Left colon (tissue), 2 donors: ENCODE data around the gene ARAP3. TPM values are rescaled to one million over a fixed set of nuclear protein-coding genes. Genes with fewer than 3 reads are reported as not detected.

Source experiments
- ATAC-seq: fragments of 200-7000 bp; cut with Tn5 transposase; one replicate; pipeline ENCODE4 v1.9.1; 2020; ENCODE audit warnings: mild to moderate bottlenecking, moderate library complexity
- DNase-seq, 2 donors: peaks; one replicate each; pipeline ENCODE4 v3.0.0-alpha.2; 2020
- intact Hi-C, 2 donors: fragments of 100-400 bp; cut with DNase I in 1 of 2; cut with micrococcal nuclease in 1 of 2; formaldehyde crosslinking; loops; one replicate each; pipeline versions ENCODE4 v1.11.2 to v1.14.0; 2022; cut with DNase I, micrococcal nuclease
- total RNA-seq, 2 donors: library from RNA; stranded (reverse); fragmentation: NEBNext Ultra II Directional; extraction: Animal tissue kit (Norgen Biotek cat#: 25700); gene quantifications; one replicate each; pipeline ENCODE4 v1.2.1, GENCODE V29; 2021
- donor health status: DM: no; HTN: no; CAD: no.
- donor health status: DM: yes; HTN: yes; CAD: no.

The ARAP3 gene
- total RNA-seq, 2 donors from 2014 or later: 5.3 to 7.1 TPM

DNA sequence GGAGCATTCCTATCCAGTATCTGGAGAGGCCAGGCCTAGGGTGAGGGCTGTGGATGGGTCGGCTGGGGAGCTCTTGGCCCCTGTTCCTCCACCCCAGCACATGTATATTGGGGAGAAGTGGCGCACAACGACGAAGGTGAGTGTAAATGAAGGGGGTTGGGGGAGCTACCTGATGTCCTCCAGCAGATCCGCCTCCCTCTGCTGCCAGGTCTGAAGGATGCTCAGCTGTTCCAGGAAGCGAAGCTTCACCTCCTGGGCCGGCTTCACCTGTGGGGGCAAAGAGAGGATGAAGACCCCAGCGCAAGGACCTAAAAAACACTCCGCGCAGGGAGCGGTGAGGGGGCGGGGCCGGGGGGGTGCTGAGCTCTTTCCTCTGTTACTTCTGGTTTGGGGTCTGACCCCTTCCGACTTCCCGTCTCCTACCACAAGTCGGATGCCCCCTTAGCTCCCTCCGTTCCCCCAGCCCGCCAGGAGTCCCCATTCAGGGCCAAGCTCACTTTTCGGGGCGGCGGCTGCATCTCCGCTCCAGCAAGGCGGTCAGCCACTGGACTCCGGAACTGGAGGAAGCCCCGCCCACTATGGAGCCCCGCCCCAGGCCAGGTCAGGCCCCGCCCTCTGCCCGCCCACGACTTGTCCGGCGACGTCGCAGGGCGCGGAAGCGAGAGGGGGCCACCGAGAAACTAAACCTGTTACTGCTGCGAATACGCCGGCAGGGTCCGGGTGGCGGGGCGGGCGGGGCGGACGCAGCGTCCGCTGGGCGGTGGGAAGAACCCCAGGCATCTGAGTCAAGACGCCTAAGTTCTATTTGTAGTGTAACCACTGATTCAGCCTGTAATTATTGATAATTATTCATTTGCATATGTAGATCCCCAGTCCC lies 30.9 kb downstream of the ARAP3 start, which contains the start of gene FCHSD1:
TSS of gene FCHSD1 (minus strand) at position 568 of the 877 bp plus-strand sequence. CDS start at position 518, 50 bp downstream.
- peak; percentile 89 to 94 for DNase-seq
- ATAC-seq: peak; percentile 99
- intact Hi-C loops: no loop called here

DNA sequence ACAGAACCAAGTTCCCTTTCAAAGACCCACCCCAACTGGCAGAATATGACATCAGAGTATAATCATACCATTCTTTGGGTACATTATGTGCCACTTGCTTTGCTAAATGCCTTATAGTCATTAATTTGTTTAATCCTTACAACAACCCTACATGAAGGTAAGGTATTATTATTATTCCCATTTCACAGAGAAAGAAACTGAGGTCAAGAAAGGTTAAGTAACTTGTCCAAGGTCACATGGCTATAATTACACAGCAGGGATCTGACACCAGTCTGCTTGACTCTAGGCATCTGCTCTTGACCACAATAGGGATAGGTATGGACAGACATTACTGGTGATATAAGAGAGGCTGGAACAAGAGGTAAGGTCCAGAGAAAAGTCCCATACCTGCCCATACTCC lies 32.1 kb downstream of the ARAP3 start:
- ATAC-seq (no peak), DNase-seq (no peak)
- intact Hi-C loops: no loop called here

DNA sequence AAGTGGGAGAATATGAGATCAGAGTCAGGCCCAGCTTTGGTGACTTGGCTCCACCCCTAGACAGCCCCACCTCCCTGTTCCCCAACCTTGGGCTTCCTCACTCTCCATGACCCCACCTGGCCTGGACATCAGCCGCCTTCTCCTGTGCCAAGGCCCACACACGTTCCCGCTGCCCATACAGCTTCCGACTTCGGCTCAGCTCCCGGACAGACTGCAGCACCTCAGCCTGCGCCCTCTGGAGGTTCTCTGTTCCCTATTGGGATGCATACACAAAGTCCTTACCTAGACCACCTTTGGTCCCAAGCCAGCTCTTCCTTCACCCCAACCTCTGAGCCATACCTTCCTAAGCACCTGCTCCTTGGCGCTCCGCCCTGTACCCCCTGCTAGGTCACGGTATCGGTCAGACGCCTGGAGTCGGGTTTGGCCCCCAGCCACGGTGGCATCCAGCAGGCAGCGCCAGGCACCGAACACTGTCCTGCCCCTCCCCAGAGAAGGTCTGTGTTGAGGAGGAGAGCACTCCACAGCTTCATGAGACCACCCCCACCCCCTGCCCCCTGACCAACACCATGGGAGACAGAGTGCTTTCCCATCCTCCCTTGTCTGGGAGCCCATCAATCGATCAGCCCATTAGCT lies 32.9 kb downstream of the ARAP3 start:
- DNase-seq (no peak), ATAC-seq (no peak)
- intact Hi-C loops: no loop called here

DNA sequence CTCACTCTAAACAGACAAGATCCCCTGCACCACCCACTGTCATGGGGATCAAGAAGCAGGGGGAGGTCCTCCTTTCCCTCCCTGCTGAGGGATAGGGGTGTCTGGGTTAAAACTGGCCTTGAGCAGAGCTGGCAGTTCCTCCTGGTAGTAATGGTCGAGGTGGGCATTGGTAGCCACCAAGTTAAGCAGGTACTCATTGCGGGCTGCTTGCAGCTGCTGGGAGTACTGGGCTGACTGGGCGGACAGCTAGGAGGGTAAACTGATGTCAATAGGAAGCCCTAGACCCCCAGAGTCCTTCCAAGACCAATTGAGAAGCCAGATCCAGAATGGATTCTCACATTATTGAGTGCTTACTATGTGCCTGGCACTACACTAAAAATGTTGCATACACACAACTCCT lies 34.2 kb downstream of the ARAP3 start:
- DNase-seq: no peak
- intact Hi-C loops: no loop called here
- ATAC-seq: no peak

DNA sequence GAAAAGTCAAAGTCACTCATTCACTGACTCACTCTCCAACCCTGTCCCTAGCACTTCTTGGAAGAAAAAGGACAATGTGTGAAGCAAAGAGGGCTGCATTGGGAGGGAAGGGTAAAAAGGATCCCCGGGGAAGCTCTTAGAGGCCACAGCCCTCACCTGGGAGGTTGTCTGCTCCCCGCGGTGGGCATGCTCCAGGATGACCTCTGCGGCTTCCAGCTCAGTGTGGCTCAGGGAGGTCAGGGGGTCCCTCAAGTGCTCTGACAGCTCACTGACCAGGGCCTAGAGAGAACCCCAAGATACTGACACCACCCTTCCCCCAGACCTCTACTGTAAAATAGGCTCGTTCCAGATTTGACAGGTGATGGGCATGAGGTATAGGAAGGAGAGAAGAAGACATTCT lies 34.8 kb downstream of the ARAP3 start:
- DNase-seq: no peak
- ATAC-seq: no peak
- intact Hi-C loops: no loop called here

DNA sequence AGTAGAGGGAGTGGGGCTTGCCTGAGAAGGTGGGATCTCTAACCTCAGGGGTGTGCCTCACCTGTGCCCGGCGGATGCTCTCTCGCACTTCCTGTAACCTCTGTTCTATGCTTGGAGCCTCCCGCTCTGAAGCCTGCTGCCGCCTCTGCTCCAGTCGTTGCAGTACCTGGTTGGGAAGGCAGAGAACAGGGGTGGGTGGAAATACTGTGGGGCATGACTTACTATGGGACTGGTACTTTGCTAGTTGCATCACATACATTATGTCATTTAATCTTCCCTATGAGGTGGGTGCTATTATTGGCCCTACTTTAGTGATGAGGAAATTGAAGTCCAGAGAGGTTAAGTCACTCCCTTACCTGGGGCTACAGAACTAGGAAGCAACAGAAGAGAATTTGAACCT lies 36.0 kb downstream of the ARAP3 start:
- DNase-seq: no peak
- intact Hi-C loops: no loop called here
- ATAC-seq: no peak

DNA sequence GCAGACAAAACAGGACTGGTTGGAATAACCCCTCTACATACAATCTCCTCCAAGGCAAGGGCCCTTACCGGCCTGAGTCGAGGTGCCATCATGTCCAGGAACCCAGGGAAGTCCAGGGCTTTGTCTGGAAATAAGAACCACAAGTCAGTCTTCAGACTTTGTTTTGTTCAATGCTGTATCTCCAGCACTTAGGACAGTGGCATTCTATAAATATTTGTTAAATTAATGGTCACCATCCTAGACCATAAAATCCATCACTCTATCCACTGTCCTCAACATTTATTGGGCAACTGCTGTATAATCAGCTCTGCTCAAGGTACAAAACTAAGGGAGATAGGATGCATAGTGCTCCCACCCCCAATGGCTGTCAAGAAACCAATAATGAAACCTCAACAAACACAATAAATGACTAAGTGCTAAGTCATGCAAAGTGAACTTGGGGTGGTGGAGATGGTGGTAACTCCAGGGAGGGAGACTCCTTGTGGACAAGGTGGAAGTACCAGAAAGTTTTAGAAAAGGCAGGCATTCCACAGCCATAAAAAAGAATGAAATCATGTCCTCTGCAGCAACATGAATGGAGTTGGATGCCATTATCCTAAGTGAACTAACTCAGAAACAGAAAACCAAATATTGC lies 40.3 kb downstream of the ARAP3 start:
- intact Hi-C loops: no loop called here
- DNase-seq (no peak), ATAC-seq (no peak)

DNA sequence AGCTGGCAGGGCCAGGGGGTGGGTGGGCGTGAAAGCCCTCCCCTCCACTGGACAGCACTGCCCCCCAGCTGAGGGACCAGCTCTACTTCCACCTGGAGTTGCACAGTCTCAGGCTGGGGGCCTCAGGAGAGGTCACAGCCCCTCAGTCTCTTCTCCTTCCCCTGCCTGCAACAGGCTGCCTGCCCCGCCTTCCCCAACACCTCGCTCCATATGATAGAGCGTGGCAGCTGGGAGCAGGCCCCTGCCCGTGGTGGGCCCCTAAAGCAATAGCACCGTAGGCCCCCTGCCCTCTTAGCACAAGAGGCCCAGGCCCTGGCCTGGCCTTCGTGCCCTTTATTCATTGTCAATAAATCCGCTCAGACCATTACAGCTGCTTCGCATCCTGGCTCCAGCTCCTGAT lies 41.3 kb downstream of the ARAP3 start:
- ATAC-seq: no peak
- no peak for DNase-seq
- intact Hi-C loops: no loop called here

DNA sequence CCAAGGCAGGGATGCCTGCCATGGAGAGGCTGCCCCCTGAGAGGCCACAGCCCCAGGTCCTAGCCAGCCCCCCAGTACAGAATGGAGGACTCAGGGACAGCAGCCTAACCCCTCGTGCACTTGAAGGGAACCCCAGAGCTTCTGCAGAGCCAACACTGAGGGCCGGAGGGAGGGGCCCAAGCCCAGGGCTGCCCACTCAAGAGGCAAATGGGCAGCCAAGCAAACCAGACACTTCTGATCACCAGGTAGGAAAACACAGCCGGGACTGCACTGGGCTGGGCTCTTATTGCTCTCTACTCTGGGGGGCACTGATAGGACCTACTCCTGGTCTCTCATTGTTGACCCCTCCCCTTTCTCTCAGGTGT lies 42.0 kb downstream of the ARAP3 start:
- no peak for ATAC-seq
- no peak for DNase-seq
- intact Hi-C loops: no loop called here

DNA sequence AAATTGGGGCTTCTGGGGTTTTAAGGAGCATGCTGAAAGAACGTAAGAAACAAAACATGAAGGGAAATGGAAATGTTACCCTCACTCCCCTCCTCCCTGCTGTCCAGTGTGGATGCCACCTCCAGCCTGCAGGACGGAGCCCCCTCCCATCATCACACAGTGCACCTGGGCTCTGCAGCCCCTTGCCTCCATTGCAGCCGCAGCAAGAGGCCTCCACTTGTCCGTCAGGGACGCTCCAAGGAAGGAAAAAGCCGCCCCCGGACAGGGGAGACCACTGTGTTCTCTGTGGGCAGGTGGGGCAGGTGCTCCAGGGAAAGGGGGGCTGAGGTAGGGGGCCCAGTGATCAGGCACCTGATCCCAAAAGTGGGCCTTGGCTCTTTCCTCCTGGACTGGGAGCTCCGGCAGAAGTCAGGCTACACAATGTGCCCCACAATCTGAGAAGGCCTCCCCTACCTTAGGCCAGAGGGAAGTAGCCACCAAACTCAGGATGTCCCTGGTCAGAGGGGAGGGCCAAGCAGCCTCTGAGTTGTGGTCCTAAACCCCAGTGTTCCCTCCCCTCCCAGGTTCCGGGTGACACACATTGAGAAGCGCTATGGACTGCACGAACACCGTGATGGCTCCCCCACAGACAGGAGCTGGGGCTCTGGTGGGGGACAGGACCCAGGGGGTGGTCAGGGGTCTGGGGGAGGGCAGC lies 42.5 kb downstream of the ARAP3 start:
- intact Hi-C loops: no loop called here
- DNase-seq: no peak
- ATAC-seq: no peak

DNA sequence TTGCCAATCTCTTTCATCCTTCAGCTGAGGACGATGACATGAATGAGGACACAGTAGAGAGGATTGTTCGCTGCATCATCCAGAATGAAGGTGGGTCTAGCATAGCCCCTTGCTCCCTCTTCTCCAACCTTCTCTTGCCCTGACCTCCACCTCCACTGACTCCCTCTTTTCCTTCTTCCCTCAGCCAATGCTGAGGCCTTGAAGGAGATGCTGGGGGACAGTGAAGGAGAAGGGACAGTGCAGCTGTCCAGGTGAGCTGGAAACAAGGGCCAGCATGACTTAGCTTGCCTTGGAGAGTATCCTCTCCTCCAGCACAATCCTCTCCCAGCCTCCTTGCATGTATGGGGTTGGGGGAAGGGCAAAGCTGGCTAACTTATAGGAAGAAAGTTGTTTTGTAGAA lies 43.3 kb downstream of the ARAP3 start:
- intact Hi-C loops: no loop called here
- ATAC-seq (no peak), DNase-seq (no peak)

DNA sequence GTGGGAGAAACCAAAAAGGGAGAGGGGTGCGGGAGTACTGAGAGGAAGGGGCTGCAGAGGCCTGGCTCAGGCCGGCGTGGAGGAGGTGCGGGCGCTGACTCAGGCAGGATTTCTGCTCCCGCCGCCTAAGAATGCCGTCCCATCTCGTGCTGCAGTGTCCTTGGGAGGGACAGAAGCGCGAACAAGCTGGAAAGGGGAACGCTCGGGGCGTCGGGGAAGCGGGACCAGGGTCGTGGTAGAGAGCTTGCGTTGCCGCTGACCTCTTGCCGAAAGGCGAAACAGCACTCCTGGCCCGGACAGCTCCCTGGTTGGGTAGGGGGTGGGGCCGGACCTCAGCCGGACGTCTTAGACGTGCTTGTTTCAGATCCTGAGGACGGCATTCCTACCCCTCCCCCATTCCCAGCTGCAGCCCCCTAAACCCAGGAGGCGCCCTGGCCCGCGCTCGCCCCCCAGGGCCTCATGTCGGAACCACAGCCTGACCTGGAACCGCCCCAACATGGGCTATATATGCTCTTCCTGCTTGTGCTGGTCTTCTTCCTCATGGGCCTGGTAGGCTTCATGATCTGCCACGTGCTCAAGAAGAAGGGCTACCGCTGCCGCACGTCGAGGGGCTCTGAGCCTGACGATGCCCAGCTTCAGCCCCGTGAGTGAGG lies 44.1 kb downstream of the ARAP3 start:
- intact Hi-C loops: no loop called here
- peak; percentile 52 for ATAC-seq
- peak; percentile 73 to 75 for DNase-seq

DNA sequence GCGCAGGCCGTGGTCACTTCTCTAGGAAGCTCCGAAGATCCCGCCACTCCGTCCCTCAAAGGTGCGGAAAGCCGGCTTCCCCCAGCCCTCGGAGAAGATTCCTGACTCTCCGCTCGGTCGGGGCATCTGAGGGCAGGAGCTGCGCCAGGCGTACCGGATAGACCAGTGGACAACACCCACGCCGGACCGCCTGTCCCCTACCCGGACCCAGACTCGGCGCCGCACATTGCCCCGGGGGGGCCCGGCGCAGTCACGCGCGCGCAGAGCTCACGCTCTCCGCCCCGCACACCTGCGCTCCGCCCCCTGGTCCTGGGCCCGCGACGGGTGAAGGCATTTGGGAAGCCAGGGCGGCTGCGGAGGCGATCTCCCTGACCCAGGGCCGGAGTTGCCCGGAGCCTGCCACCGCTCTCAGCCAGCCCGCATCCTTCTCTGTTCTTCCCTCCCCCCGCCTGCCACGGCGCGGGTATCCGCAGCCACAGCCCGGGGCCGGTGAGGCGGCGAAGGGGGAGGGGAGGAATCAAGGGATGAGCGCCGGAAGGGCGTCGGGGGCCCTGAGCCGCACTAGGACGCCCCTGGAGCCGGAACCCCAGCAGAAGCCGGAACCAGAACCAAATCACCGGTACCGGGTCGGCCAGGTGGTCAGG lies 44.8 kb downstream of the ARAP3 start:
- ATAC-seq (peak; percentile 38), DNase-seq (peak in 1 of 2 donors; percentile 61)
- intact Hi-C loops: no loop called here

DNA sequence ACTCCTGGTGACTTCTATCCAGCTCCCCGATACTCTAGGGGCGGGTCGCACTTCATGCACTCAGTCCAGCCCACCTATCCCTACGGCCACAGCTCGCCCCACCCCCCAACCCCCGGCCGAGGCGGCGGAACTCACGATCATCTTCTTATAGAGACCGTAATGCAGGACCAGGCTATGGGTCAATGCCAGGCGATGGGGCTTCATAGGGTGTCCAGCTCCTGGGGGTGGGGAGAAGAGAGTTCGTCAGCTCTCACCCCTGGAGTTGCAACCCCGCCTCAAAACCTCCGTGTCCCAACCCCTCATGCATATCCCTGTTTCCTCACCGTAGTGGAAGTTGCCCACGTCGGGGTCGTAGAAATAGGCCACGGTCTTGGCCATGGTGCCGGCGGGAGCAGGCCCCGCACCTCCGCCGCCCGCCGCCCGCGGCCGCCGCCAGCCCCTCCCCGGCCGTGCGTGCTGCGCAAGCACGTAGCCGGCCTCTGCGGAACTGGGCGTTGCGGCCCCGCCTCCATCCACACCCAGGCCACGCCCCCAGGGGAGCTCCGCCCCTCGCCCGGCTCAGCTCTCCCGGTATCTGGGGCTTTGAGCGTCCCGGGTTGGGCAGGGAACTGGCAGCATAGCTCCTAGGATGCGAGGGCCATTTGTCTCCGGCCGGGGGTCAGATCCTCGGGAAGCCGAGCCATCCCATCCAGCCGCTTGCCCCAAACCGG lies 45.5 kb downstream of the ARAP3 start, which contains the start of the genes HDAC3 and RELL2:
TSS of gene HDAC3 (minus strand) at position 437 of the 710 bp plus-strand sequence. CDS start at position 378, 59 bp downstream.
TSS of gene RELL2 (plus strand) at position 585 of the 710 bp plus-strand sequence. CDS start 1,229 bp downstream, outside the sequence.
- intact Hi-C loops: no loop called here
- ATAC-seq: peak; percentile 95
- peak; percentile 93 to 97 for DNase-seq

DNA sequence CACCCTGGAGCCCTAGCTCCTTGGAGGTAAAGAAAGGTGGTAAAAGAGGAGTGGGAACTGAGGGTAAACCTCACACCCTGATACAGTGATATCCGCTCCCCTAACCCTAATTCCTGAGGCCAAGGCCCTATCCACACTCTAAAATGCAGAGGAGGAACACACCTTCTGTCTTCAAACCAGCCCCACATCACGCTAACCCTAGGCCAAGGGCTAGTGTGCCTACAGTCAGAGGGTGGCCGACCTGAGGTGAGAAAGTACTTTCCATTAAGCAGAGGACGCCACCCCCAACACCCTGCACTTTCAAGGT lies 46.0 kb downstream of the ARAP3 start:
- ATAC-seq (peak; percentile 7), DNase-seq (no peak)
- intact Hi-C loops: no loop called here

DNA sequence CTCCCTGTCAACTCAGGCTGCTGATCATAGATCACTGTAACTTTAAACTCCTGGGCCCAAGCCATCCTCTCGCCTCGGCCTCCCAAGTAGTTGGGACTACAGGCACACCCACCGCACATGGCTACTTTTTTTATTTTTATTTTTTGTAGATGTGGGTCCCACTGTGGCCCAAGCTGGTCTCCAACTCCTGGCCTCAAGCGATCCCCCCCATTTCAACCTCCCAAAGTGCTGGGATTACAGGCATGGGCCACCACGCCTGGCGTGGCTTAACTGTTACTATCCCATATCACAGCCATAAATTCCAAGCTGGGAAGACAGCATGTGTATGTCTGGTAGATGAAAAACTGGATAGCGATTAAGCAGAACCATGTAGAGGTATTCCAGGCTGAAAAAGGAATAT lies 46.4 kb downstream of the ARAP3 start:
- ATAC-seq: no peak
- DNase-seq: no peak
- intact Hi-C loops: no loop called here

DNA sequence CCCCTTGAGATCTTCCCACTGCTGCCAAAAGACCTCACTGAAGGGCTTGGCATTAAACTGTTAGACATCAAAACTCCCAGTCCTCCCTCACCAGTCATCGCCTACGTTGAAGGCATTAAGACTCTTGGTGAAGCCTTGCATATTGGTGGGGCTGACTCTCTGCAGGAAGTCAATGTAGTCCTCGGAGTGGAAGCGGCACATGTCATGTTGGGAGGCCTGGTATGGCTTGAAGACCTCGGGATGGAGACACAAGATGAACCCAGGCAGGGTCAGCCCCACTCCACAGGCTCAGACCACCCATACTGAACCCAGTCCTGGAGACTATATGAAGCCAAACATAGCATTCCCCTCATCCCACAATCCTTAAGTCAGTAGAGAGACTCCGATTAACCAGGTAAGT lies 47.3 kb downstream of the ARAP3 start:
- no peak for DNase-seq
- no peak for ATAC-seq
- intact Hi-C loops: no loop called here
